ENCODE results near the gene AQP2.

- TF ChIP-seq EZH2phosphoT487 (IDR thresholded peaks at IDR 0.05; ENCODE audit: borderline replicate concordance, low read depth, low read length) (no peak), CTCF (conservative IDR thresholded peaks at IDR 0.05; ENCODE audit: low read length) (no peak)
These were observed 8.0 kb upstream of the AQP2 start for GRCh38 chr12:49942512-49942893.
